Pancreas (tissue), 10 donors: Measurements from ENCODE around the gene MAP2. TPM values are rescaled to one million over a fixed set of nuclear protein-coding genes. Genes with fewer than 3 reads are reported as not detected.
A peak's percentile ranks its signal among the peaks of the same experiment; 100 is the strongest.

Source experiments
- ATAC-seq, 4 donors: fragments of 200-7000 bp; cut with Tn5 transposase; one replicate each; pipeline versions ENCODE4 v1.8.0 to v1.9.1; 2020; ENCODE audit warnings: mild to moderate bottlenecking in 4 of 4, moderate library complexity in 4 of 4
- DNase-seq, 6 donors: peaks; one replicate each; pipeline ENCODE4 v3.0.0-alpha.2; 2020
- FAIRE-seq: peaks from 2 replicates; lab custom pipeline; 2012; peaks lifted over from hg19 to GRCh38; lab: Jason Lieb, UNC
- H3K27ac ChIP-seq, 4 donors: fragments of 200-600 bp; sonication (generic); 1 replicate in 3 of 4; 2 replicates in 1 of 4; pipeline versions ENCODE4 v1.5.0 to v1.8.0; 2020
- H3K27me3 ChIP-seq, 4 donors: fragments of 200-600 bp; one replicate each; pipeline ENCODE4 v1.8.0; 2021
- H3K36me3 ChIP-seq, 3 donors: fragments of 200-600 bp; sonication (generic) in 1 of 3; one replicate each; pipeline versions ENCODE4 v1.5.0 to v1.8.0; 2020 to 2021
- H3K4me1 ChIP-seq, 3 donors: fragments of 200-600 bp; one replicate each; pipeline ENCODE4 v1.8.0; 2021
- H3K4me3 ChIP-seq, 4 donors: fragments of 200-600 bp; sonication (generic) in 2 of 4; one replicate each; pipeline versions ENCODE4 v1.5.0 to v1.8.0; 2020 to 2021
- H3K9me3 ChIP-seq, 4 donors: fragments of 200-600 bp; one replicate each; pipeline ENCODE4 v1.8.0; 2021
- WGBS, 2 donors: extraction: QIAGEN DNeasy Blood & Tissue Kit; methylation state at CpG; one replicate each; pipeline ENCODE4 v1.1.7; 2013; 5-methylcytosine and 5-hydroxymethylcytosine counted together
- intact Hi-C, 3 donors: fragments of 100-400 bp; cut with DNase I; formaldehyde crosslinking; loops; one replicate each; pipeline versions ENCODE4 v1.11.1 to v1.14.2; 2022
- polyA plus RNA-seq, 2 donors: library from polyadenylated mRNA; stranded (reverse); fragments of 200-250 nt; gene quantifications; one replicate each; pipeline ENCODE4 v1.2.3, GENCODE V29; 2013
- total RNA-seq, 6 donors: library from RNA; stranded (reverse); fragmentation: NEBNext Ultra II Directional in 4 of 6; extraction: Animal tissue kit (Norgen Biotek cat#: 25700) in 4 of 6; gene quantifications; one replicate each; pipeline versions ENCODE4 v1.2.1 to v1.2.4, GENCODE V29; 2021 to 2023
- TF ChIP-seq, protein P1 (sequence below), 4 donors: fragments of 200-600 bp; sonication (generic) in 3 of 4; IDR thresholded peaks; one replicate each; pipeline versions ENCODE4 v1.5.0 to v1.8.0; 2021; ENCODE audit warnings: antibody characterized with exemption in 4 of 4
- donor health status: healthy with polysubstance abuse.
- donor health status: DM: no; HTN: no; CAD: no; lungs with moderate emphysema.
- donor health status: DM: no; HTN: no; CAD: no.
- donor health status: control.
- donor health status: control.
- donor health status: Bipolar disorder and iron deficiency.
- donor health status: DM: yes; HTN: yes; CAD: no.
- donor health status: DM: no; HTN: no; CAD: no.
- donor health status: DM: no; HTN: no; CAD: no.
- donor health status: DM: yes; HTN: yes; CAD: no.

Gene MAP2
- total and polyA plus RNA-seq, 8 donors, result 6.9 to 23.9 (median 11.2) TPM

- WGBS, 2 donors, result 56 to 60% methylated on average over 3 of the region's 3 CpGs
- TF ChIP-seq, protein P1, sequence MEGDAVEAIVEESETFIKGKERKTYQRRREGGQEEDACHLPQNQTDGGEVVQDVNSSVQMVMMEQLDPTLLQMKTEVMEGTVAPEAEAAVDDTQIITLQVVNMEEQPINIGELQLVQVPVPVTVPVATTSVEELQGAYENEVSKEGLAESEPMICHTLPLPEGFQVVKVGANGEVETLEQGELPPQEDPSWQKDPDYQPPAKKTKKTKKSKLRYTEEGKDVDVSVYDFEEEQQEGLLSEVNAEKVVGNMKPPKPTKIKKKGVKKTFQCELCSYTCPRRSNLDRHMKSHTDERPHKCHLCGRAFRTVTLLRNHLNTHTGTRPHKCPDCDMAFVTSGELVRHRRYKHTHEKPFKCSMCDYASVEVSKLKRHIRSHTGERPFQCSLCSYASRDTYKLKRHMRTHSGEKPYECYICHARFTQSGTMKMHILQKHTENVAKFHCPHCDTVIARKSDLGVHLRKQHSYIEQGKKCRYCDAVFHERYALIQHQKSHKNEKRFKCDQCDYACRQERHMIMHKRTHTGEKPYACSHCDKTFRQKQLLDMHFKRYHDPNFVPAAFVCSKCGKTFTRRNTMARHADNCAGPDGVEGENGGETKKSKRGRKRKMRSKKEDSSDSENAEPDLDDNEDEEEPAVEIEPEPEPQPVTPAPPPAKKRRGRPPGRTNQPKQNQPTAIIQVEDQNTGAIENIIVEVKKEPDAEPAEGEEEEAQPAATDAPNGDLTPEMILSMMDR (IDR thresholded peaks at IDR 0.05), result no peak
- FAIRE-seq (no peak), DNase-seq (no peak), ATAC-seq (no peak)
- Histone ChIP-seq H3K4me1 (no peaks in the 10 kb centered on the region), H3K4me3 (no peak overlapping the region), H3K27me3 (no peaks in the 10 kb centered on the region), H3K36me3 (no peaks in the 10 kb centered on the region), H3K9me3 (no peaks in the 10 kb centered on the region), H3K27ac (no peak overlapping the region)
- intact Hi-C loops, result loop anchor here in 1 of 3 donors (10.0 kb wide), 1 partner anchor 216 kb away; no protein-coding TSS in a partner anchor
Observed at GRCh38 chr2:209560911-209561310, 137.1 kb downstream of the MAP2 start.

GRCh38 chr2:209563453-209563852, 139.6 kb downstream of the MAP2 start:
- Histone ChIP-seq H3K27me3 (no peaks in the 10 kb centered on the region), H3K9me3 (no peaks in the 10 kb centered on the region), H3K36me3 (no peaks in the 10 kb centered on the region), H3K27ac (no peak overlapping the region), H3K4me1 (no peaks in the 10 kb centered on the region), H3K4me3 (no peak overlapping the region)
- no peak for FAIRE-seq
- 69 to 94% methylated on average over 5 of the region's 5 CpGs for WGBS, 2 donors
- TF ChIP-seq, protein P1 (IDR thresholded peaks at IDR 0.05), result no peak
- no peak for DNase-seq
- intact Hi-C loops, result loop anchor here in 1 of 3 donors (10.0 kb wide), 1 partner anchor 219 kb away; no protein-coding TSS in a partner anchor
- no peak for ATAC-seq

DNA sequence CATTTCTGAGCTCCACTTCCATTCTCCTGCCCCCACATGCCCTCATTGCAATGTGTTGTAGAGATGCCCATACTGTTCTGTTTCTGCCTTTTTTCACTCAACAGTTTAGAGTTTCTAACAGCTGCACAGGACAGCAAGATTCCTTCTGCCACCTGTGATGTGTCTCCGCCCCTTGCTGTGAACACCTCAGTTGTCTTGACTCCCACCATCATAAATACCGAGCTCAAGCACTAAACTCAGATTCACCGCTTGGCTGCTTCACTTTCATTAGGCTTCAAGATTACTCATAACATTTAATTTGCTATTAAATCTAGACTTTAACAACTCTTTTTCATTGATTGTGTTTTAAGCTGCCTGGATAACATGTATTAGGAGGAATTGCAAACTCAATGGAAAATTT, 141.0 kb downstream of the MAP2 start:
- Histone ChIP-seq H3K27ac (no peak overlapping the region), H3K9me3 (no peaks in the 10 kb centered on the region), H3K4me1 (no peaks in the 10 kb centered on the region), H3K4me3 (no peak overlapping the region), H3K27me3 (no peaks in the 10 kb centered on the region), H3K36me3 (no peaks in the 10 kb centered on the region)
- WGBS, 2 donors, result 85 to 88% methylated on average over 3 of the region's 3 CpGs
- FAIRE-seq (no peak), ATAC-seq (no peak), DNase-seq (no peak)
- intact Hi-C loops, result loop anchor here in 1 of 3 donors (10.0 kb wide), 1 partner anchor 220 kb away; no protein-coding TSS in a partner anchor
- TF ChIP-seq, protein P1 (IDR thresholded peaks at IDR 0.05), result no peak

GRCh38 chr2:209565896-209566582, 142.2 kb downstream of the MAP2 start:
- TF ChIP-seq, protein P1 (IDR thresholded peaks at IDR 0.05), result no peak
- FAIRE-seq, result no peak
- intact Hi-C loops, result loop anchor here in 1 of 3 donors (10.0 kb wide), 1 partner anchor 221 kb away; no protein-coding TSS in a partner anchor
- no peak for DNase-seq
- WGBS, 2 donors, result 58 to 63% methylated on average over 7 of the region's 7 CpGs
- H3K4me1 ChIP-seq, result no peaks in the 10 kb centered on the region
- ATAC-seq, result peak in 3 of 4 donors; percentile 38 to 51 (median 46)
- no peaks in the 10 kb centered on the region for H3K36me3 ChIP-seq
- no peaks in the 10 kb centered on the region for H3K9me3 ChIP-seq
- no peaks in the 10 kb centered on the region for H3K27me3 ChIP-seq
- H3K4me3 ChIP-seq, result no peak overlapping the region
- no peak overlapping the region for H3K27ac ChIP-seq

DNA sequence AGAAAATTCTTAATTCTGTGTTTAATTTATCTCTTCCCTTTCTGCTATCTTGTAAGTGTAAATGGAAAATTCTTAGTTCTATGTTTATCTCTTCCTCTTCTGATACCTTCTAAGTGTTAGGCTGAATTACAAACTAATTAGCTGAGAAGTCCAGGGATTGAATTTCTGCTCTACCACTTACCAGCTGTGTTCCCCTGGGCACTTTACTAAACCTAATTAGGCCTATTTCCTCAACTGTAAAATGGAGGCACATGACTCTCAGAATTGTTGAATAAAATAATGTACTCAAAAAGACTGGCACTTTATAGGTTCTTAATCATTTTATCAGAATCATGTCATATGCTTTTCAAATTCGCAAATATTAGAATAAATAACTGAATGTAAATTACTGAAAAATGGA, 146.3 kb downstream of the MAP2 start:
- FAIRE-seq, result no peak
- TF ChIP-seq, protein P1 (IDR thresholded peaks at IDR 0.05), result no peak
- H3K36me3 ChIP-seq, result no peaks in the 10 kb centered on the region
- ATAC-seq, result no peak
- WGBS, 2 donors, result 92 to 95% methylated on average over 1 of the region's 1 CpG
- H3K27ac ChIP-seq, result no peak overlapping the region
- H3K4me3 ChIP-seq, result no peak overlapping the region
- intact Hi-C loops, result loop anchor here in 1 of 3 donors (10.0 kb wide), 1 partner anchor 225 kb away; no protein-coding TSS in a partner anchor
- no peak for DNase-seq
- no peaks in the 10 kb centered on the region for H3K4me1 ChIP-seq
- no peaks in the 10 kb centered on the region for H3K27me3 ChIP-seq
- no peaks in the 10 kb centered on the region for H3K9me3 ChIP-seq
